ENCODE data around the gene PBXIP1. TPM values are rescaled to one million over a fixed set of nuclear protein-coding genes. Genes with fewer than 3 reads are reported as not detected.

Gene PBXIP1
- total and polyA plus RNA-seq, 7 donors, result 13.6 to 149 (median 77.7) TPM

- Histone ChIP-seq H3K27ac (no peak overlapping the region), H3K4me3 (no peak overlapping the region), H3K27me3 (ENCODE audit: insufficient read depth in 3 of 3, low read length in 2 of 3) (no peaks in the 10 kb centered on the region), H3K36me3 (ENCODE audit: insufficient read depth in 1 of 2, low read depth in 1 of 2) (no peaks in the 10 kb centered on the region), H3K4me1 (no peaks in the 10 kb centered on the region), H3K9me3 (no peaks in the 10 kb centered on the region)
- no peak for ATAC-seq
- no peak for DNase-seq
- TF ChIP-seq CTCF (IDR thresholded peaks at IDR 0.05), result no peak
- WGBS, 3 donors, result 59 to 69% (median 69%) methylated on average over 10 of the region's 10 CpGs
- intact Hi-C loops (cut with DNase I), result no loop called here
These were observed 59.1 kb downstream of the PBXIP1 start for GRCh38 chr1:154896771-154897286.

GRCh38 chr1:154895798-154896197, 60.1 kb downstream of the PBXIP1 start:
- Histone ChIP-seq H3K36me3 (ENCODE audit: insufficient read depth in 1 of 2, low read depth in 1 of 2) (no peaks in the 10 kb centered on the region), H3K9me3 (no peaks in the 10 kb centered on the region), H3K4me3 (no peak overlapping the region), H3K27ac (no peak overlapping the region), H3K27me3 (ENCODE audit: insufficient read depth in 3 of 3, low read length in 2 of 3) (no peaks in the 10 kb centered on the region), H3K4me1 (no peaks in the 10 kb centered on the region)
- no peak for TF ChIP-seq CTCF (IDR thresholded peaks at IDR 0.05)
- intact Hi-C loops (cut with DNase I), result no loop called here
- no peak for ATAC-seq
- WGBS, 3 donors, result 46 to 58% (median 56%) methylated on average over 7 of the region's 7 CpGs
- no peak for DNase-seq

Other genes starting within 250 kb of the PBXIP1 start
- 10 to 100 TPM; 11.8 to 60.9 (median 17.4) TPM for gene KCNN3, start 85.8 kb downstream of the PBXIP1 start, total RNA-seq
- 1 to 10 TPM; 2.5 to 7.5 (median 3.7) TPM for gene KCNN3, start 85.8 kb downstream of the PBXIP1 start, polyA plus RNA-seq
- 10 to 100 TPM; 17.0 to 30.5 (median 22.3) TPM for gene PMVK, start 19.4 kb downstream of the PBXIP1 start, total RNA-seq
- gene PMVK, start 19.4 kb downstream of the PBXIP1 start, polyA plus RNA-seq, result 10 to 100 TPM; 23.3 to 35.6 (median 30.5) TPM
- 10 to 100 TPM; 14.5 to 23.0 (median 17.4) TPM for gene PYGO2, start 5.7 kb upstream of the PBXIP1 start, total RNA-seq
- 10 to 100 TPM; 13.1 to 24.0 (median 14.5) TPM for gene PYGO2, start 5.7 kb upstream of the PBXIP1 start, polyA plus RNA-seq
- 10 to 100 TPM; 52.3 to 87.2 (median 82.8) TPM for gene SHC1, start 14.6 kb upstream of the PBXIP1 start, total RNA-seq
- gene SHC1, start 14.6 kb upstream of the PBXIP1 start, polyA plus RNA-seq, result 10 to 100 TPM; 33.2 to 67.3 (median 43.8) TPM
- 10 to 100 TPM in 1 of 4 donors, 1 to 10 TPM in 3; 5.5 to 13.8 (median 6.9) TPM for gene CKS1B, start 18.6 kb upstream of the PBXIP1 start, total RNA-seq
- 10 to 100 TPM; 12.1 to 48.1 (median 30.1) TPM for gene CKS1B, start 18.6 kb upstream of the PBXIP1 start, polyA plus RNA-seq
- 10 to 100 TPM; 24.5 to 39.4 (median 30.4) TPM for gene FLAD1, start 27.2 kb upstream of the PBXIP1 start, total RNA-seq
- 10 to 100 TPM; 32.4 to 52.7 (median 51.6) TPM for gene FLAD1, start 27.2 kb upstream of the PBXIP1 start, polyA plus RNA-seq
- not detected for gene LENEP, start 37.5 kb upstream of the PBXIP1 start, total RNA-seq
- gene LENEP, start 37.5 kb upstream of the PBXIP1 start, polyA plus RNA-seq, result not detected
- gene ZBTB7B, start 46.7 kb upstream of the PBXIP1 start, total RNA-seq, result 10 to 100 TPM; 34.6 to 97.9 (median 70.9) TPM
- gene ZBTB7B, start 46.7 kb upstream of the PBXIP1 start, polyA plus RNA-seq, result 10 to 100 TPM; 20.2 to 55.5 (median 48.7) TPM
- under 1 TPM in 2 of 4 donors, not detected in 2; 0.19 to 0.56 TPM for gene DCST2, start 77.7 kb upstream of the PBXIP1 start, total RNA-seq
- under 1 TPM; 0.04 to 0.38 (median 0.07) TPM for gene DCST2, start 77.7 kb upstream of the PBXIP1 start, polyA plus RNA-seq
- under 1 TPM in 2 of 4 donors, not detected in 2; 0.12 to 0.34 TPM for gene DCST1, start 77.7 kb upstream of the PBXIP1 start, total RNA-seq
- not detected for gene DCST1, start 77.7 kb upstream of the PBXIP1 start, polyA plus RNA-seq
- 10 to 100 TPM; 38.4 to 50.9 (median 49.3) TPM for gene ADAM15, start 95.2 kb upstream of the PBXIP1 start, total RNA-seq
- 10 to 100 TPM; 33.2 to 45.4 (median 41.0) TPM for gene ADAM15, start 95.2 kb upstream of the PBXIP1 start, polyA plus RNA-seq
- 1 to 10 TPM in 1 of 4 donors, under 1 TPM in 3; 0.69 to 1.1 (median 0.77) TPM for gene EFNA4, start 107.6 kb upstream of the PBXIP1 start, total RNA-seq
- gene EFNA4, start 107.6 kb upstream of the PBXIP1 start, polyA plus RNA-seq, result 1 to 10 TPM in 2 of 3 donors, under 1 TPM in 1; 0.39 to 1.3 (median 1.2) TPM
- under 1 TPM in 3 of 4 donors, not detected in 1; 0.32 to 0.69 (median 0.57) TPM for gene EFNA3, start 122.7 kb upstream of the PBXIP1 start, total RNA-seq
- gene EFNA3, start 122.7 kb upstream of the PBXIP1 start, polyA plus RNA-seq, result under 1 TPM; 0.17 to 1.00 (median 0.39) TPM
- gene EFNA1, start 171.8 kb upstream of the PBXIP1 start, total RNA-seq, result 10 to 100 TPM; 11.4 to 42.6 (median 33.0) TPM
- gene EFNA1, start 171.8 kb upstream of the PBXIP1 start, polyA plus RNA-seq, result 10 to 100 TPM in 2 of 3 donors, 1 to 10 TPM in 1; 5.5 to 15.0 (median 12.4) TPM
- gene SLC50A1, start 179.8 kb upstream of the PBXIP1 start, total RNA-seq, result 1 to 10 TPM; 6.7 to 8.4 (median 7.8) TPM
- gene SLC50A1, start 179.8 kb upstream of the PBXIP1 start, polyA plus RNA-seq, result 10 to 100 TPM in 2 of 3 donors, 1 to 10 TPM in 1; 7.5 to 16.2 (median 10.8) TPM
- 10 to 100 TPM; 47.0 to 54.5 (median 50.0) TPM for gene DPM3, start 184.4 kb upstream of the PBXIP1 start, total RNA-seq
- 100 to 1,000 TPM; 110 to 123 (median 122) TPM for gene DPM3, start 184.4 kb upstream of the PBXIP1 start, polyA plus RNA-seq
- gene KRTCAP2, start 217.2 kb upstream of the PBXIP1 start, total RNA-seq, result 100 to 1,000 TPM; 115 to 152 (median 118) TPM
- 100 to 1,000 TPM; 137 to 171 (median 149) TPM for gene KRTCAP2, start 217.2 kb upstream of the PBXIP1 start, polyA plus RNA-seq
- under 1 TPM in 2 of 4 donors, not detected in 2; 0.15 to 0.16 TPM for gene TRIM46, start 217.8 kb upstream of the PBXIP1 start, total RNA-seq
- gene TRIM46, start 217.8 kb upstream of the PBXIP1 start, polyA plus RNA-seq, result under 1 TPM in 2 of 3 donors, not detected in 1; 0.03 TPM